HepG2 (cell line): Measurements from ENCODE around the gene DOCK10. TPM values are rescaled to one million over a fixed set of nuclear protein-coding genes. Genes with fewer than 3 reads are reported as not detected.

Source experiments
- ATAC-seq: fragments of 200-7000 bp; cut with Tn5 transposase; 3 replicates; pipeline ENCODE4 v1.9.1; 2020; ENCODE audit warnings: mild to moderate bottlenecking, moderate library complexity
- BruUV-seq: library from RNA; stranded (reverse); fragments of 400-500 nt; replicated peaks from 2 replicates; lab custom pipeline; 2021; lab: Mats Ljungman, UMichigan
- CTCF ChIA-PET: fragments of 300-600 bp; formaldehyde crosslinking; extraction: SDS; loops from one replicate; lab custom pipeline; 2021; ENCODE audit warnings: low total read pairs, inconsistent platforms, low intra/inter-chr PET ratio; lab: Yijun Ruan, JAX
- POLR2A ChIA-PET: fragments of 350-600 bp; sonication (Branson Sonifier 250); formaldehyde crosslinking; loops from one replicate; lab custom pipeline; 2020; ENCODE audit warnings: antibody characterized with exemption, inconsistent platforms; lab: Yijun Ruan, JAX
- DNase-seq: peaks from one replicate; pipeline ENCODE4 v3.0.0-alpha.2; 2015; ENCODE audit warnings: low spot score
- FAIRE-seq: peaks from 3 replicates; lab custom pipeline; 2011; peaks lifted over from hg19 to GRCh38; lab: Jason Lieb, UNC
- H2AFZ ChIP-seq: one replicate; pipeline ENCODE4 v1.6.1; 2011; ENCODE audit warnings: low read length, inconsistent platforms
- H3K27ac ChIP-seq: fragments of 300-600 bp; 3 replicates; pipeline ENCODE4 v1.8.0; 2011; ENCODE audit warnings: mixed run types, mild to moderate bottlenecking, mixed read lengths, low read length, inconsistent platforms; ENCODE audit not compliant: insufficient read depth; ENCODE audit errors: extremely low read length
- H3K27me3 ChIP-seq, 2 experiments: fragments of 200-600 bp in 1 of 2; 2 replicates in 1 of 2; 3 replicates in 1 of 2; pipeline versions ENCODE4 v1.6.0 to v1.8.0; 2011; ENCODE audit warnings: low read length in 2 of 2, mild to moderate bottlenecking in 2 of 2, moderate library complexity in 2 of 2, inconsistent platforms in 1 of 2; ENCODE audit not compliant: insufficient read depth in 2 of 2, control insufficient read depth in 1 of 2
- H3K36me3 ChIP-seq, 2 experiments: fragments of 200-600 bp in 1 of 2; replicated peaks in 1 of 2; 2 replicates in 1 of 2; 3 replicates in 1 of 2; pipeline versions ENCODE4 v1.5.1 to v1.8.0; 2011; ENCODE audit warnings: low read length in 2 of 2, inconsistent platforms in 1 of 2; ENCODE audit not compliant: insufficient read depth in 2 of 2, control insufficient read depth in 1 of 2
- H3K4me1 ChIP-seq: 2 replicates; pipeline ENCODE4 v1.5.1; 2012; ENCODE audit warnings: low read length, inconsistent platforms; ENCODE audit not compliant: insufficient read depth
- H3K4me2 ChIP-seq: 2 replicates; pipeline ENCODE4 v1.6.0; 2011; ENCODE audit warnings: low read depth, low read length, inconsistent platforms
- H3K4me3 ChIP-seq, 3 experiments: fragments of 200-600 bp in 1 of 3; sonication (generic), shearing (Covaris generic) in 1 of 3; replicated peaks in 1 of 3; 2 replicates each; pipeline ENCODE4 v1.5.1; 2011 to 2016; ENCODE audit warnings: low read length in 3 of 3, inconsistent platforms in 2 of 3, low read depth in 2 of 3, mild to moderate bottlenecking in 2 of 3, control low read depth in 1 of 3, mixed read lengths in 1 of 3; ENCODE audit not compliant: insufficient read depth in 1 of 3
- H3K79me2 ChIP-seq: one replicate; pipeline ENCODE4 v1.6.1; 2011; ENCODE audit warnings: low read length, inconsistent platforms; ENCODE audit not compliant: insufficient read depth
- H3K9ac ChIP-seq: 2 replicates; pipeline ENCODE4 v1.6.0; 2011; ENCODE audit warnings: mild to moderate bottlenecking, low read depth, low read length, inconsistent platforms; ENCODE audit not compliant: insufficient read depth
- H3K9me3 ChIP-seq: 2 replicates; pipeline ENCODE4 v1.5.1; 2012; ENCODE audit warnings: mild to moderate bottlenecking, low read length
- H4K20me1 ChIP-seq: 2 replicates; pipeline ENCODE4 v1.6.0; 2011; ENCODE audit warnings: inconsistent platforms, mild to moderate bottlenecking, low read length, moderate library complexity; ENCODE audit not compliant: insufficient read depth
- ASH2L ChIP-seq: fragments of 300-600, 200-600 bp; sonication (generic); IDR thresholded peaks from 2 replicates; pipeline ENCODE4 v1.7.0; 2017; ENCODE audit warnings: low read depth, mild to moderate bottlenecking, moderate library complexity, mixed read lengths, low read length; ENCODE audit not compliant: insufficient read length
- BORCS8-MEF2B ChIP-seq: sonication (generic); formaldehyde crosslinking; IDR thresholded peaks from 2 replicates; pipeline ENCODE4 v1.8.0; 2022; ENCODE audit warnings: mild to moderate bottlenecking, missing genetic modification reagents
- CEBPB ChIP-seq: IDR thresholded peaks from 2 replicates; pipeline ENCODE4 v1.6.1; 2011; ENCODE audit warnings: low read depth, low read length, improper control_type of control experiment, borderline replicate concordance
- DNMT3B ChIP-seq: conservative IDR thresholded peaks from 2 replicates; pipeline ENCODE4 v1.6.1; 2016; ENCODE audit warnings: missing biosample characterization, control low read depth
- GFI1 ChIP-seq: sonication (generic); formaldehyde crosslinking; IDR thresholded peaks from 2 replicates; pipeline ENCODE4 v1.5.0; 2020; ENCODE audit warnings: missing genetic modification reagents, mild to moderate bottlenecking, borderline replicate concordance
- JUN ChIP-seq: sonication (generic); formaldehyde crosslinking; IDR thresholded peaks from 2 replicates; pipeline ENCODE4 v1.4.0; 2020; ENCODE audit warnings: mild to moderate bottlenecking, missing genetic modification reagents
- NONO ChIP-seq, 2 experiments: fragments of 450-650 bp in 1 of 2; sonication (generic) in 1 of 2; formaldehyde crosslinking in 1 of 2; IDR thresholded peaks in 1 of 2; conservative IDR thresholded peaks in 1 of 2; 2 replicates each; pipeline versions ENCODE4 v1.6.1 to v1.8.0; 2017 to 2022; ENCODE audit warnings: mild to moderate bottlenecking in 1 of 2, missing genetic modification reagents in 1 of 2, moderate library complexity in 1 of 2
- NR3C1 ChIP-seq: sonication (generic); formaldehyde crosslinking; IDR thresholded peaks from 2 replicates; pipeline ENCODE4 v1.4.0; 2020; ENCODE audit warnings: missing genetic modification reagents
- PRDM4 ChIP-seq: sonication (generic); formaldehyde crosslinking; IDR thresholded peaks from 2 replicates; pipeline ENCODE4 v1.9.0; 2021; ENCODE audit warnings: missing genetic modification reagents, borderline replicate concordance
- TP53 ChIP-seq: sonication (generic); formaldehyde crosslinking; conservative IDR thresholded peaks from 2 replicates; pipeline ENCODE4 v1.4.0; 2020; ENCODE audit warnings: missing genetic modification reagents
- ZNF235 ChIP-seq: sonication (generic); formaldehyde crosslinking; IDR thresholded peaks from 2 replicates; pipeline ENCODE4 v1.8.1; 2023; ENCODE audit warnings: mild to moderate bottlenecking, missing genetic modification reagents, borderline replicate concordance
- ZNF275 ChIP-seq: sonication (generic); formaldehyde crosslinking; IDR thresholded peaks from 2 replicates; pipeline ENCODE4 v1.8.0; 2022; ENCODE audit warnings: missing genetic modification reagents, mild to moderate bottlenecking, inconsistent platforms, borderline replicate concordance
- ZNF550 ChIP-seq: sonication (generic); formaldehyde crosslinking; IDR thresholded peaks from 2 replicates; pipeline ENCODE4 v1.4.0; 2020; ENCODE audit warnings: mild to moderate bottlenecking, missing genetic modification reagents, borderline replicate concordance
- ZNF619 ChIP-seq: sonication (generic); formaldehyde crosslinking; IDR thresholded peaks from 2 replicates; pipeline ENCODE4 v1.4.0; 2020; ENCODE audit warnings: mild to moderate bottlenecking, missing genetic modification reagents
- ZNF749 ChIP-seq: sonication (generic); formaldehyde crosslinking; IDR thresholded peaks from 2 replicates; pipeline ENCODE4 v1.8.0; 2022; ENCODE audit warnings: mild to moderate bottlenecking, missing genetic modification reagents, moderate library complexity, borderline replicate concordance
- ZSCAN12 ChIP-seq: sonication (generic); formaldehyde crosslinking; IDR thresholded peaks from 2 replicates; pipeline ENCODE4 v1.9.0; 2021; ENCODE audit warnings: mild to moderate bottlenecking, missing genetic modification reagents
- ZSCAN25 ChIP-seq: sonication (generic); formaldehyde crosslinking; IDR thresholded peaks from 2 replicates; pipeline ENCODE4 v1.8.0; 2022; ENCODE audit warnings: mild to moderate bottlenecking, missing genetic modification reagents
- WGBS: methylation state at CpG from one replicate; pipeline ENCODE4 v1.1.6; 2017; ENCODE audit warnings: low lambda C conversion rate; 5-methylcytosine and 5-hydroxymethylcytosine counted together
- in situ Hi-C: cut with HindIII; loops from 2 replicates; pipeline ENCODE4 v1.10.0; 2017; ENCODE audit warnings: low pct_unique_long_range_greater_than_20kb; ENCODE audit not compliant: extremely low pct_ligation_motif_present
- intact Hi-C: fragments of 100-400 bp; cut with micrococcal nuclease; formaldehyde crosslinking; loops from one replicate; pipeline ENCODE4 v1.10.0; 2022; ENCODE audit not compliant: unreplicated experiment
- polyA plus RNA-seq, 8 experiments: library from polyadenylated mRNA; depleted of rRNA in 3 of 8; stranded (reverse) in 7 of 8; unstranded in 1 of 8; fragments of >200 nt; fragmentation: Illumina TruSeq in 4 of 8; extraction: Trizol in 4 of 8; gene quantifications; 2 replicates each; pipeline versions ENCODE4 v1.2.1 to v1.2.3, GENCODE V29; 2011 to 2016; ENCODE audit warnings: low read depth in 4 of 8, missing spikeins in 1 of 8, mixed read lengths in 1 of 8; ENCODE audit not compliant: insufficient read depth in 1 of 8
- total RNA-seq, 5 experiments: library from RNA; depleted of rRNA; stranded (reverse); fragments of >200 nt; fragmentation: Illumina TruSeq; extraction: Trizol; gene quantifications; 2 replicates each; pipeline ENCODE4 v1.2.3, GENCODE V29; 2016; ENCODE audit warnings: low read depth in 1 of 5

Gene DOCK10
- total and polyA plus RNA-seq, 2 of the 13 experiments (the other 11 are each of a cell fraction or from before 2014, with no cell fraction given): not detected

GRCh38 chr2:224832207-224832606 is 210.1 kb downstream of the DOCK10 start:
- no peaks in the 10 kb centered on the region for H3K27me3 ChIP-seq
- no peak overlapping the region for H3K9ac ChIP-seq
- no peaks in the 10 kb centered on the region for H3K9me3 ChIP-seq
- no peaks in the 10 kb centered on the region for H3K4me1 ChIP-seq
- H3K4me2 ChIP-seq: no peak overlapping the region
- ChIA-PET CTCF (no interaction called here), POLR2A (no interaction called here)
- BruUV-seq: no TSS peak
- FAIRE-seq (no peak), DNase-seq (no peak), ATAC-seq (no peak)
- no peak for TF ChIP-seq ZSCAN12
- H2AFZ ChIP-seq: no peak overlapping the region
- in situ Hi-C loops (no loop called here), intact Hi-C loops (no loop called here)
- H4K20me1 ChIP-seq: no peaks in the 10 kb centered on the region
- no peak overlapping the region for H3K4me3 ChIP-seq
- 20% methylated on average over 3 of the region's 3 CpGs for WGBS
- no peaks in the 10 kb centered on the region for H3K79me2 ChIP-seq
- no peak overlapping the region for H3K27ac ChIP-seq
- H3K36me3 ChIP-seq: no peaks in the 10 kb centered on the region

- POLR2A ChIA-PET: no interaction called here
These were observed 210.7 kb downstream of the DOCK10 start for GRCh38 chr2:224831530-224831929.

More at GRCh38 chr2:224831530-224831929, 210.7 kb downstream of the DOCK10 start:
- intact Hi-C loops (no loop called here), in situ Hi-C loops (no loop called here)
- Histone ChIP-seq H3K27ac (no peak overlapping the region), H4K20me1 (no peaks in the 10 kb centered on the region), H3K4me2 (no peak overlapping the region), H3K4me1 (no peaks in the 10 kb centered on the region), H3K9ac (no peak overlapping the region), H3K9me3 (no peaks in the 10 kb centered on the region), H2AFZ (no peak overlapping the region), H3K79me2 (no peaks in the 10 kb centered on the region), H3K36me3 (no peaks in the 10 kb centered on the region), H3K4me3 (no peak overlapping the region), H3K27me3 (no peaks in the 10 kb centered on the region)
- BruUV-seq: no TSS peak
- TF ChIP-seq TP53 (CRISPR knock-in tag) (no peak), ASH2L (no peak), BORCS8-MEF2B (CRISPR knock-in tag) (no peak), DNMT3B (no peak), ZSCAN25 (CRISPR knock-in tag) (no peak), NONO (IDR thresholded peaks at IDR 0.05) (no peak), NONO (CRISPR knock-in tag; conservative IDR thresholded peaks at IDR 0.05) (no peak), ZNF619 (CRISPR knock-in tag) (no peak), NR3C1 (CRISPR knock-in tag) (no peak), ZNF275 (no peak), CEBPB (no peak), JUN (no peak), PRDM4 (CRISPR knock-in tag) (no peak), ZNF550 (CRISPR knock-in tag) (no peak), ZNF749 (CRISPR knock-in tag) (no peak), ZNF235 (CRISPR knock-in tag) (no peak), GFI1 (CRISPR knock-in tag) (no peak)
- 5% methylated on average over 2 of the region's 2 CpGs for WGBS
- DNase-seq (no peak), FAIRE-seq (no peak), ATAC-seq (no peak)
- CTCF ChIA-PET: no interaction called here
